GM23338 (cell line): Measurements from ENCODE around the gene IER5L.

Experiments used
- CREB1 ChIP-seq: fragments of 250-450 bp; sonication (Bioruptor Pico); IDR thresholded peaks from 2 replicates; pipeline ENCODE4 v1.5.0; 2020; ENCODE audit warnings: low read depth, mild to moderate bottlenecking, moderate library complexity
- EZH2 ChIP-seq: fragments of 200-600 bp; sonication (generic); IDR thresholded peaks from one replicate; pipeline ENCODE4 v1.8.0; 2017; ENCODE audit warnings: antibody characterized with exemption, mild to moderate bottlenecking, low read depth; ENCODE audit not compliant: unreplicated experiment
- EZH2phosphoT487 ChIP-seq: fragments of 200-600 bp; sonication (generic); IDR thresholded peaks from one replicate; pipeline ENCODE4 v1.8.1; 2018; ENCODE audit warnings: antibody characterized with exemption; ENCODE audit not compliant: unreplicated experiment
- POLR2AphosphoS5 ChIP-seq: IDR thresholded peaks from 2 replicates; pipeline ENCODE4 v1.6.1; 2016; ENCODE audit warnings: antibody characterized with exemption, low read depth
- TF ChIP-seq, protein P1 (sequence below), 2 experiments: fragments of 200-600 bp in 1 of 2; sonication (generic) in 1 of 2; conservative IDR thresholded peaks; 2 replicates each; pipeline versions ENCODE4 v1.5.1 to v1.6.1; 2016 to 2017; ENCODE audit warnings: antibody characterized with exemption in 2 of 2, low read depth in 2 of 2, mild to moderate bottlenecking in 2 of 2, moderate library complexity in 1 of 2
- TF ChIP-seq, protein P2 (sequence below): IDR thresholded peaks from one replicate; pipeline ENCODE4 v1.6.1; 2018; ENCODE audit warnings: antibody characterized with exemption; ENCODE audit not compliant: unreplicated experiment

DNA sequence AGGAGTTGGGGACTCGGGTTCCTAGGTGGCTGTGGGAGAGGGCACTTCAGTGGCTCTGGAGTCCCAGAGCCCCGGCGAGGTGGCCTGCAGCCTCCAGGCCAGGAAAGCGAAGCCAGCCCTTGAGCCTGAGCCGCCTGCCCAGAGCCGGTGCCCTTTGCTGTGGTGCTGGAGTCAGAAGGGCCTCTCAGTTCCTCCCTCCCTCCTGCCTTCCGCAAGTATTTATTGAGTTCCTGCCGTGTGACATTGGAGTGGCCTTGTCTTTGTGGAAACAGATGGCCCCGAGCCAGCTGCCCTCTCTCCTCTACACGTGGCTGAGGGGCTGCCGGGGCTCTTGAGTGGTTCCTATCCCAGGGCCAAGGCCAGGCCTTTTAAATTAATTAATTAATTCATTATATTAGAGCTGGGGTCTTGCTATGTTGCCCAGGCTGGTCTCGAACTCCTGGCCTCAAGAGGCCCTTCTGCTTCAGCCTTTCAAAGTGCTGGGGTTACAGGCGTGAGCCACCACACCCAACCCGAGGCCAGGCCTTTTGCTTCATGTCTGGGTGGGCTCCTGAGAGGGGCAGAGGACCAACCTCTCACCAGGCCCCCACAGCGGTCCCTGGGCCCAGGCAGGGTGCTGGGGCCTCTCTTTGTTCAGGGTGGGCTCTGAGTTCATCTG lies 45.6 kb upstream of the IER5L start:
- TF ChIP-seq, protein P1, sequence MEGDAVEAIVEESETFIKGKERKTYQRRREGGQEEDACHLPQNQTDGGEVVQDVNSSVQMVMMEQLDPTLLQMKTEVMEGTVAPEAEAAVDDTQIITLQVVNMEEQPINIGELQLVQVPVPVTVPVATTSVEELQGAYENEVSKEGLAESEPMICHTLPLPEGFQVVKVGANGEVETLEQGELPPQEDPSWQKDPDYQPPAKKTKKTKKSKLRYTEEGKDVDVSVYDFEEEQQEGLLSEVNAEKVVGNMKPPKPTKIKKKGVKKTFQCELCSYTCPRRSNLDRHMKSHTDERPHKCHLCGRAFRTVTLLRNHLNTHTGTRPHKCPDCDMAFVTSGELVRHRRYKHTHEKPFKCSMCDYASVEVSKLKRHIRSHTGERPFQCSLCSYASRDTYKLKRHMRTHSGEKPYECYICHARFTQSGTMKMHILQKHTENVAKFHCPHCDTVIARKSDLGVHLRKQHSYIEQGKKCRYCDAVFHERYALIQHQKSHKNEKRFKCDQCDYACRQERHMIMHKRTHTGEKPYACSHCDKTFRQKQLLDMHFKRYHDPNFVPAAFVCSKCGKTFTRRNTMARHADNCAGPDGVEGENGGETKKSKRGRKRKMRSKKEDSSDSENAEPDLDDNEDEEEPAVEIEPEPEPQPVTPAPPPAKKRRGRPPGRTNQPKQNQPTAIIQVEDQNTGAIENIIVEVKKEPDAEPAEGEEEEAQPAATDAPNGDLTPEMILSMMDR (conservative IDR thresholded peaks at IDR 0.05; ENCODE audit: low read depth in 2 of 2), result no peak
- TF ChIP-seq EZH2phosphoT487 (no peak), EZH2 (no peak), POLR2AphosphoS5 (no peak), CREB1 (CRISPR knock-in tag) (no peak)
- TF ChIP-seq, protein P2, sequence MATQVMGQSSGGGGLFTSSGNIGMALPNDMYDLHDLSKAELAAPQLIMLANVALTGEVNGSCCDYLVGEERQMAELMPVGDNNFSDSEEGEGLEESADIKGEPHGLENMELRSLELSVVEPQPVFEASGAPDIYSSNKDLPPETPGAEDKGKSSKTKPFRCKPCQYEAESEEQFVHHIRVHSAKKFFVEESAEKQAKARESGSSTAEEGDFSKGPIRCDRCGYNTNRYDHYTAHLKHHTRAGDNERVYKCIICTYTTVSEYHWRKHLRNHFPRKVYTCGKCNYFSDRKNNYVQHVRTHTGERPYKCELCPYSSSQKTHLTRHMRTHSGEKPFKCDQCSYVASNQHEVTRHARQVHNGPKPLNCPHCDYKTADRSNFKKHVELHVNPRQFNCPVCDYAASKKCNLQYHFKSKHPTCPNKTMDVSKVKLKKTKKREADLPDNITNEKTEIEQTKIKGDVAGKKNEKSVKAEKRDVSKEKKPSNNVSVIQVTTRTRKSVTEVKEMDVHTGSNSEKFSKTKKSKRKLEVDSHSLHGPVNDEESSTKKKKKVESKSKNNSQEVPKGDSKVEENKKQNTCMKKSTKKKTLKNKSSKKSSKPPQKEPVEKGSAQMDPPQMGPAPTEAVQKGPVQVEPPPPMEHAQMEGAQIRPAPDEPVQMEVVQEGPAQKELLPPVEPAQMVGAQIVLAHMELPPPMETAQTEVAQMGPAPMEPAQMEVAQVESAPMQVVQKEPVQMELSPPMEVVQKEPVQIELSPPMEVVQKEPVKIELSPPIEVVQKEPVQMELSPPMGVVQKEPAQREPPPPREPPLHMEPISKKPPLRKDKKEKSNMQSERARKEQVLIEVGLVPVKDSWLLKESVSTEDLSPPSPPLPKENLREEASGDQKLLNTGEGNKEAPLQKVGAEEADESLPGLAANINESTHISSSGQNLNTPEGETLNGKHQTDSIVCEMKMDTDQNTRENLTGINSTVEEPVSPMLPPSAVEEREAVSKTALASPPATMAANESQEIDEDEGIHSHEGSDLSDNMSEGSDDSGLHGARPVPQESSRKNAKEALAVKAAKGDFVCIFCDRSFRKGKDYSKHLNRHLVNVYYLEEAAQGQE, result no peak
